KBM-7 (cell line): ENCODE data around the gene FRMPD1.

ENCODE experiments used
- DNase-seq: peaks from one replicate; pipeline ENCODE4 v3.0.0-alpha.2; 2015
- in situ Hi-C: fragments of 300-500 bp; cut with MboI; formaldehyde crosslinking; loops from 2 replicates; pipeline ENCODE4 v1.14.3; 2020; ENCODE audit warnings: low sequenced_read_pairs, low pct_unique_long_range_greater_than_20kb, mixed read lengths

FRMPD1 gene

GRCh38 chr9:37667706-37668105 lies 17.0 kb downstream of the FRMPD1 start:
- in situ Hi-C loops = no loop called here
- no peak for DNase-seq

GRCh38 chr9:37668116-37668601 lies 17.4 kb downstream of the FRMPD1 start:
- DNase-seq = no peak
- in situ Hi-C loops = no loop called here

- no peak for DNase-seq
Observed at GRCh38 chr9:37669232-37669631, 18.5 kb downstream of the FRMPD1 start.

GRCh38 chr9:37675661-37676060 lies 24.9 kb downstream of the FRMPD1 start:
- in situ Hi-C loops = no loop called here
- DNase-seq = no peak

More at GRCh38 chr9:37669232-37669631, 18.5 kb downstream of the FRMPD1 start:
- in situ Hi-C loops = no loop called here

- in situ Hi-C loops = no loop called here
- DNase-seq = no peak
Observed at GRCh38 chr9:37676411-37676830, 25.7 kb downstream of the FRMPD1 start.

- DNase-seq = no peak
- in situ Hi-C loops = no loop called here
Observed at GRCh38 chr9:37677435-37677834, 26.7 kb downstream of the FRMPD1 start.

- in situ Hi-C loops = no loop called here
- DNase-seq = no peak
Observed at GRCh38 chr9:37678789-37679273, 28.1 kb downstream of the FRMPD1 start.

- no peak for DNase-seq
- in situ Hi-C loops = no loop called here
Observed at GRCh38 chr9:37679649-37680402, 29.1 kb downstream of the FRMPD1 start.

GRCh38 chr9:37682951-37683350 lies 32.2 kb downstream of the FRMPD1 start:
- no peak for DNase-seq
- in situ Hi-C loops = no loop called here

- in situ Hi-C loops = no loop called here
- no peak for DNase-seq
Observed at GRCh38 chr9:37683531-37684371, 33.0 kb downstream of the FRMPD1 start.

GRCh38 chr9:37692622-37693221 lies 42.0 kb downstream of the FRMPD1 start:
- in situ Hi-C loops = no loop called here
- no peak for DNase-seq

GRCh38 chr9:37693260-37693659 lies 42.5 kb downstream of the FRMPD1 start:
- DNase-seq = no peak
- in situ Hi-C loops = no loop called here

- no peak for DNase-seq
- in situ Hi-C loops = no loop called here
Observed at GRCh38 chr9:37694355-37694754, 43.6 kb downstream of the FRMPD1 start.

GRCh38 chr9:37696528-37696927 lies 45.8 kb downstream of the FRMPD1 start:
- no peak for DNase-seq
- in situ Hi-C loops = no loop called here

- in situ Hi-C loops = loop anchor here (25.0 kb wide), 1 partner anchor 88 kb away; no protein-coding TSS in a partner anchor
- no peak for DNase-seq
Observed at GRCh38 chr9:37700131-37700530, 49.4 kb downstream of the FRMPD1 start.

- no peak for DNase-seq
- in situ Hi-C loops = loop anchor here (25.0 kb wide), 1 partner anchor 89 kb away; no protein-coding TSS in a partner anchor
Observed at GRCh38 chr9:37700900-37701299, 50.1 kb downstream of the FRMPD1 start.

GRCh38 chr9:37705787-37706186 lies 55.0 kb downstream of the FRMPD1 start:
- in situ Hi-C loops = loop anchor here (25.0 kb wide), 1 partner anchor 93 kb away; no protein-coding TSS in a partner anchor
- DNase-seq = no peak

GRCh38 chr9:37706290-37706689 lies 55.5 kb downstream of the FRMPD1 start:
- in situ Hi-C loops = loop anchor here (25.0 kb wide), 1 partner anchor 94 kb away; no protein-coding TSS in a partner anchor
- no peak for DNase-seq

- in situ Hi-C loops = loop anchor here (25.0 kb wide), 1 partner anchor 95 kb away; no protein-coding TSS in a partner anchor
- DNase-seq = no peak
Observed at GRCh38 chr9:37707748-37708147, 57.0 kb downstream of the FRMPD1 start.
